Natural killer cell treated with Interleukin-12 subunit alpha and Interleukin-12 subunit beta and Interleukin-15 and Interleukin-18, amount 100 ng/mL, for 72 hours (primary cell): Measurements from ENCODE around the gene ANKRD60. TPM values are rescaled to one million over a fixed set of nuclear protein-coding genes. Genes with fewer than 3 reads are reported as not detected.
A peak's percentile ranks its signal among the peaks of the same experiment; 100 is the strongest.

Source experiments
- ATAC-seq, 2 donors: fragments of 150-1000 bp; cut with Tn5 transposase in 1 of 2; sonication (Bioruptor Pico), chemical (Tn5 transposase) in 1 of 2; 2 replicates each; pipeline ENCODE4 v1.10.0; 2021
- DNase-seq: peaks from one replicate; pipeline ENCODE4 v3.0.0; 2022; ENCODE audit warnings: low spot score
- H3K27ac Mint-ChIP-seq, 2 donors: 1 replicate in 1 of 2; 2 replicates in 1 of 2; pipeline ENCODE4 v1.8.0; 2022; ENCODE audit warnings: mixed read lengths in 2 of 2, mild to moderate bottlenecking in 1 of 2, moderate library complexity in 1 of 2
- H3K27me3 Mint-ChIP-seq, 2 donors: 1 replicate in 1 of 2; 2 replicates in 1 of 2; pipeline ENCODE4 v1.8.0; 2022; ENCODE audit warnings: mixed read lengths in 2 of 2
- H3K36me3 Mint-ChIP-seq: one replicate; pipeline ENCODE4 v1.8.0; 2022; ENCODE audit warnings: mixed read lengths
- H3K4me1 Mint-ChIP-seq, 2 donors: 1 replicate in 1 of 2; 2 replicates in 1 of 2; pipeline ENCODE4 v1.8.0; 2022; ENCODE audit warnings: low read depth in 2 of 2, mixed read lengths in 2 of 2, mild to moderate bottlenecking in 1 of 2
- H3K4me3 Mint-ChIP-seq: one replicate; pipeline ENCODE4 v1.8.0; 2022; ENCODE audit warnings: mixed read lengths
- H3K9me3 Mint-ChIP-seq: 2 replicates; pipeline ENCODE4 v1.8.0; 2022; ENCODE audit warnings: mixed read lengths
- total RNA-seq, 2 donors: library from RNA; stranded (reverse); gene quantifications; one replicate each; pipeline ENCODE4 v1.2.3, GENCODE V29; 2022

ANKRD60 gene, protein sequence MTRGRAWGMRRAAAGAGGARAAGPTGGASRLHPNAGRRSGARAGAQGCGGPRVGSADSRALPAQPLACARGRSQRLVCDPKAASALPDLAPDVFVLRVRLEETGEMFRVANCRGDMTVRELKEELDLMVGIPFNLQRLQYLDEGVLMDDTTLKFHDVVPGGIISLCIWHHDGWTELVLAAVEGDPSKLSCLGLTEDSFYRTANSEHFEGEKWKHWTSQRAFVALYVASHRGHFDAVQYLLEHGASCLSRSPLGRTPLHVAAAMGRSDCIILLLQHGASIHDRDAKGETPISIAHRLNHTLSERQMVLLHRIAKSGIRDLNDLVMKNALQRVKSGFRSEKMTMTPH
- not detected for total RNA-seq

DNA sequence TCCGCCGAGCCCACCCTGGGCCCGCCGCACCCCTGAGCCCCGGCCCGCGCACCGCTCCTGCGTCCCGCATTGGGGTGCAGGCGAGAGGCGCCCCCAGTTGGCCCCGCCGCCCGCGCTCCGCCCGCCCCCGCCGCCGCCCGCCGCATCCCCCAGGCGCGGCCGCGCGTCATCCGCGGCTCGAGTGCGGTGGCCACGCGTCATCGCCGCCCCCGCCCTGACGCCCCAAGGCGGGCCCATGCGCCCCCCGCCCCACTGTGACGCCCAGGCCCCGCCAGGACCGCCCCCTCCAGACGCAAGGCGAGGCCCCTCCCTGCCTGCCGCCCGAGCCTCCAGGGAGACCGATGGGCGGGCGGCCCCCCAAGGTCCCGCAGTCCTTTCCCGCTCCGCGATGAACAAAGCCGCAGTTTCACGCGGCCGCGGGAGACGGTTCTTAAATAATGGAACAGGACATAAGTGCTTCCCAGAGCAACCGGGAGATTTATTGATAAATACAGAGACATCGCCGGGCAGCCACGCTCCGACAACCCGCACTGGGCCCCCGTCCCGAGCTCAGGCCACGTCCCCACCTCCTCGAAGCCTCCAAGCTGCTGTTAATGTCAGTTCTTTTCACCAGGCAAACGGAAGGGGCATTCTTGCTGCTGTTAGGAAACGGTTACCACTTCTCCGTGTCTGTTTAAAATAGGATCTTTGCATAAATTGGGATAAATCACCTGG, at the start of gene ANKRD60:
TSS of gene ANKRD60 (minus strand) at position 170 of the 714 bp plus-strand sequence. CDS start at position 170, 0 bp downstream.
- Mint-ChIP-seq H3K4me3 (peak within 1 kb of the TSS; percentile 49), H3K36me3 (peaks cover 14% of the 10 kb centered on the region), H3K4me1 (peaks cover 6 to 7% of the 10 kb centered on the region in 2 donors), H3K27ac (no peak within 1 kb of the TSS), H3K27me3 (peaks cover 41 to 52% of the 10 kb centered on the region in 2 donors), H3K9me3 (no peaks in the 10 kb centered on the region)
- ATAC-seq (peak; percentile 62 to 78), DNase-seq (no peak)

DNA sequence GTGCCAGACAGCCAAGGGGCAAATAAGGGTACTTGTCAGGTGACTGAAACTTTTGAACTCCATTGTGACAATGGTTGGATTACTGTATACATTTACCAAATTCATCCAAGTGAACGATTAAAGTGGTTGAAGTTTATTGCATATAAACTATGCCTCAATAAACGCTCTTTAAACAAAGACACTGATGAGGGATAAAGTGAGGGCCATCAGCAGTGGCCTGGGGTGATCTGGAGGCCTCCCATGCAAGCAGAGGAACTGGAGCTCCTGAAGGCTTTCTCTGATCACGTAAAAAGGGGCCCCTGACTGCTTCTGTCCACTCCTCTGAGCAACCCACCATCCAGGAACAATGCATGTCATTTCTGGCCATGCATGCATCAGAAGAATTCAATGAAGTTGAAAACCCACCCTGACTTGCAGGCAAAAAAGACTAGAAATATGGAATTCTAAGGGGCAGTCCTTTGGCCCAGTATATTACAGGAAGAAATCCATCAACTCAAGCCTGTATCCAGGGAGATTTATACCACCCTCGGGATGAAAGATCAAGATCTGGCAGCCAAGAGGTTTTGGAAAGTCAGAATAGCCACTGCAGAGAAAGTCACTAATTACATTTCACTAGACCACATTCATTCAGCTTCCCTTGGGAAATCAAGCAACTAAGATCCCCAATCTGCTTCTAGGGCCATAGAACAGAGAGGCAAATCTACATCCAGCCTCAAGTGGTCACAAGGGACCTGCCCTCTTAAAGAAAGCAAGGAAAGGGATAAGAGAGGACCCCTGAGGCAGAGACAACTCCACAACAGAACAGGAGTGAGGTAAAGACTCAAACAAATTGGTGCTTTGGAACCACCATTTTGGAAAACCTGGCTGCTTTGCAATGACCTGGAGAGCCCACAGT, 49.4 kb upstream of the ANKRD60 start:
- ATAC-seq (no peak), DNase-seq (no peak)
- H3K9me3 Mint-ChIP-seq = no peaks in the 10 kb centered on the region
- no peaks in the 10 kb centered on the region for H3K27me3 Mint-ChIP-seq
- H3K4me1 Mint-ChIP-seq = peaks cover 0 to 7% of the 10 kb centered on the region in 2 donors
- H3K36me3 Mint-ChIP-seq = peaks cover 9% of the 10 kb centered on the region
- no peak overlapping the region for H3K27ac Mint-ChIP-seq
- no peak overlapping the region for H3K4me3 Mint-ChIP-seq

DNA sequence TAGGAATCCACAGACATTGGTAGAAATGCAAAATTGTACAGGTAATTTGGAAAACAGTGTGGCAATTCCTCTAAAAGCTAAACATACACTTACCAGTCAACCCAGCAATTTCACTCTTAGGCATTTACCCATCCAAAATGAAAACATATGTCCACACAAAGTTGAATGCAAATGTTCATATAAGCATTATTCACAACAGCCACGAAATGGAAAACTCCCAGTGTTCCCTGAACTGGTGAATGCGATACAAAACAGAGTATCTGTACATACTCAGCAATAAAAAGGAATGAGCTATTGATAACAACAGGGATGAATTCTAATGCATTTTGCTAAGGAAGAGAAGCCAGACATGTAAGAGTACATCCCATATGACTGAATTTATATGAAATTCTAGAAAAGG, 48.7 kb upstream of the ANKRD60 start:
- Mint-ChIP-seq H3K9me3 (no peaks in the 10 kb centered on the region), H3K27ac (no peak overlapping the region), H3K36me3 (peaks cover 9% of the 10 kb centered on the region), H3K4me3 (no peak overlapping the region), H3K27me3 (no peaks in the 10 kb centered on the region), H3K4me1 (peaks cover 1 to 7% of the 10 kb centered on the region in 2 donors)
- DNase-seq (no peak), ATAC-seq (no peak)

DNA sequence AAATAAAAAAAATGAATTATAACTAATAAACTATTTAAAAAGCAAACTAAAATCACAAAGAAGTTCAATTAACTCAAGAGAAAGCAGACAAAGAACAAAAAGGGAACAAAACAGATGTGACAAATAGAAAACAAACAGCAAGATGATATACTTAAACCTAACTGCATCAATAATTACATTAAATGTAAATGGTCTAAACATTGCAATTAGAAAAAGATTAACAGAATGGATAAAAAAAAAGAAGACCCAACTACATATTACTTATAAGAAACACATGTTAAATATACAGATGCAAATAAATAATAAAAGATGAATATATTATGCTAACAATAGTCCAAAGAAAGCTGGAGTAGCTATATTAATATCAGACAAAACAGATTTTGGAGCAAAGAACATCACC, 45.9 kb upstream of the ANKRD60 start:
- no peak overlapping the region for H3K4me3 Mint-ChIP-seq
- ATAC-seq (no peak), DNase-seq (no peak)
- H3K4me1 Mint-ChIP-seq = peaks cover 4 to 7% of the 10 kb centered on the region in 2 donors
- no peaks in the 10 kb centered on the region for H3K9me3 Mint-ChIP-seq
- H3K27me3 Mint-ChIP-seq = no peaks in the 10 kb centered on the region
- peaks cover 9% of the 10 kb centered on the region for H3K36me3 Mint-ChIP-seq
- H3K27ac Mint-ChIP-seq = no peak overlapping the region

DNA sequence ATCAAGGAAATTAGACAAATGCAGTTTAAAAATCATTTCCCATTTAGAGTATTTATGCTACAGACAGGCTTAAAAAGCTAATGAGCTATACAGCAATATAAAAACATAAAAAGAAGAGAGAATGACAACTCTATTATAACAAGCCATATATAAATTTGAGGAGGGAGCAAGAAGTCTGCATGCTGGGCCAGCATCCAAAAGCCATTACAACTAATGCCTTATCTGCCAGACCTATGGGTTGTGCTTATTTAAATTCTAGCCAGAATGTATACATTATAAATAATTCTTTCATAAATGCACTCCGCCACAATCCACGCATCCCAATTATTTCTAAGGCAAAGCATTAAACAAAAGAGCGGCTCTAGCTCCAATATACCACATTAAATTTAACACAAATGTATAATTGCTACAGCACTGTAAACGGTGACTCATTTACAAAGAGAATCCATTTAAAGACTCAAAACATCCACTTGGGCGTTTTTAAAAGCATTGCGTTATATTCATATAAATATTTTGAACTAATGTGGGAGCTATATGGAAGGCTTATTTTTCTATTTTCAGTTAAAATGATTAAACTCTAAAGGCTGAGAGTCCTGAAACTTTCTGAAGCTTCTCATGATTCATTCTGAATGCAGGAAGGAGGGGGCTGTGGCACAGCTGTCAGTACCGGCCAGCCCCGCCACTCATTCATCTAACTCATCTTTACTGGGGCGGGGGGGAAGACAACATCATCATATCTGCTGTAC, 43.3 kb upstream of the ANKRD60 start:
- DNase-seq (no peak), ATAC-seq (peak in 1 of 2 donors; percentile 61)
- H3K27ac Mint-ChIP-seq = no peak overlapping the region
- peaks cover 16 to 19% of the 10 kb centered on the region in 2 donors for H3K4me1 Mint-ChIP-seq
- H3K27me3 Mint-ChIP-seq = no peaks in the 10 kb centered on the region
- H3K36me3 Mint-ChIP-seq = peaks cover 9% of the 10 kb centered on the region
- H3K9me3 Mint-ChIP-seq = no peaks in the 10 kb centered on the region
- H3K4me3 Mint-ChIP-seq = no peak overlapping the region

DNA sequence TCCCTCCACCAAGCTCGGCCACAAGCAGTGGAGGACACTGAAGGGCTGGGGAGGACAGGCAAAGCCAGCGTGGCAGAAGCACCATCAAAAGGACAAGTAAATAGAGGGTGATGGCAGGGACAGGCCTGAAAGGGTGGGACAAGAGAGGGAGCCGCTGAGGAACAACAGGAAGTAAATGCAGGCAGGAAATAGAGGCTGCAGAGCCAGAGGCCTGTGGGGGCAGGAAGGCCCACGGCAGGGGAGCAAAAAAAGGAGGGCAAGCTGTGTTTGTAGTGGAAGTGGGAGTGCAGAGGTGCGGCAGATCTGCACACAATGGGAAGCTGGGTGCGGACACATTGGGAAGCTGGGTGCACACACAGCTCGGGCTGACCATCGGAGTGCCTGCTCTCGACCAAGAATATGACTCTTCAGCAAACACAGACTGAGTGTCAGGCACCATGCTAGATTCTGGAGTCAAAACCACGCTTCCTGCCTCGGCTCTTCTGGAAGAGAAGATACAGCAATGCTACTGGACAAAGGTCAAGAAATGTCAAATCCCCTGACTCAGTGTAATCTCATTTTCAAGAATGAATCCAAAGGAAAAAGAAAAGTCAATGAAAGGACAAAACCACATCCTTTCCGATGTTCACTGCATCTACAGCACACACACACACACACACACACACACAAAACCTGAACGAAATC, 40.6 kb upstream of the ANKRD60 start:
- Mint-ChIP-seq H3K9me3 (no peaks in the 10 kb centered on the region), H3K27me3 (no peaks in the 10 kb centered on the region), H3K27ac (peak overlapping the region in 1 of 2 donors; percentile 23), H3K4me3 (no peak overlapping the region), H3K4me1 (peaks cover 18 to 19% of the 10 kb centered on the region in 2 donors), H3K36me3 (peaks cover 9% of the 10 kb centered on the region)
- no peak for DNase-seq
- ATAC-seq = no peak

DNA sequence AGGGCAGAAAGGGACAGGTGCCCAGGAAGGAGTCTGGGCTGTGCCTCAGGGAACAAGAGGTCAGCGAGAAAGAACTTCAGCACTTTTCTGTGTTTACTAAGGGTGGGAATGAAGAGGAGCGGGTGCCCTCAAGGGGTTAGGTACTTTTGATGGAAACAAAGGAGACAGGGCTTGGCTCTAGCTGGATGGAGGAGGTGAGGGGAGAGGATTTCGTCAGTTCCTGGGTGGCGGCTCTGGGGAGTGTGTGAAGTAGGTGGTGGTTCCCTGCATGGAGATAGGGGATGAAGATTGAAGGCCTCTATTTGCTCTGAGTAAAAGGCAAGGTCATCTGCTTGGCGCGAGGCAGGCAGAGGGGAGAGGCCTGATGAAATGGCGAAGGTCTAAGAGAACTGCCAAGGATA, 40.0 kb upstream of the ANKRD60 start:
- peaks cover 18 to 19% of the 10 kb centered on the region in 2 donors for H3K4me1 Mint-ChIP-seq
- no peaks in the 10 kb centered on the region for H3K27me3 Mint-ChIP-seq
- no peak for ATAC-seq
- H3K9me3 Mint-ChIP-seq = no peaks in the 10 kb centered on the region
- H3K27ac Mint-ChIP-seq = peak overlapping the region in 1 of 2 donors; percentile 23
- DNase-seq = no peak
- H3K4me3 Mint-ChIP-seq = no peak overlapping the region
- peaks cover 5% of the 10 kb centered on the region for H3K36me3 Mint-ChIP-seq

DNA sequence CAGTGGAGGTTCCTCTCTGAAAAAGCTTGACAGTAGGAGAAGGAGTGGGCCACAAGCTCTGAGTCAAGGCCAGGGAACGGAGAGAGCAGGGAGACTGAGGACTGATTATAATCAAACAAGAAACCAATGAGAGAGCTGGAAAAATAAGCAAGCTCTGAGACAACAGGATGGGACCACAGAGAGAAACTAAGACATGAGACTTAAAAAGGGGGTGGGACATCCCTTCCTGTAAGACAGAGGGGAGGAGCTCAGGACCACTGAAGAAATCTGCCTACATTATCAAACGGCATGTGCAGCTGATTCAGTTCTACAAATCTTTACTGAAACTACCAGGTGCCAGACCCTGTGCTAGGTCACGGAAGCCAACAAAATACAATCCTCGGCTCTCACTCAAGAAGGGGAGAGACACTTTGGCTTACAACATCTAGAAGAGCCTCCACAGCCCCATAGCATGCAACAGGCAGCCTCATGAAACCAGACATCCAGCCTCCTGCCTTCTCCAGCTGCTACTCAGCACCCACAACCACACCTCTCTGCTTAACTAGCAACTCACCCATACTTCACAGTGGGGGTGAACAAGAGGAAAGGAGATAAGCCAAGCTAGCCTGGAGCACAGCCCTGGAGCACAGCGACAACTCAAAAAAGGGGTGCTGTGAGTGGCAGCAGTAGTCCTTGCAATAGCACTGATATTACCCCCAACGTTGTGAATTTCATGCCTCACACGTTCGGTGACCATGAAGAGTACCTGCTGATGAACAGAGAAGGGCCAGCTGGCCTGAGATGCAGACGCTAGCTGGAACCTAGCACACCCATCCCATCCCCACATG, 39.1 kb upstream of the ANKRD60 start:
- no peaks in the 10 kb centered on the region for H3K27me3 Mint-ChIP-seq
- H3K27ac Mint-ChIP-seq = no peak overlapping the region
- H3K9me3 Mint-ChIP-seq = no peaks in the 10 kb centered on the region
- DNase-seq (no peak), ATAC-seq (no peak)
- no peaks in the 10 kb centered on the region for H3K36me3 Mint-ChIP-seq
- H3K4me1 Mint-ChIP-seq = peaks cover 18 to 19% of the 10 kb centered on the region in 2 donors
- no peak overlapping the region for H3K4me3 Mint-ChIP-seq

DNA sequence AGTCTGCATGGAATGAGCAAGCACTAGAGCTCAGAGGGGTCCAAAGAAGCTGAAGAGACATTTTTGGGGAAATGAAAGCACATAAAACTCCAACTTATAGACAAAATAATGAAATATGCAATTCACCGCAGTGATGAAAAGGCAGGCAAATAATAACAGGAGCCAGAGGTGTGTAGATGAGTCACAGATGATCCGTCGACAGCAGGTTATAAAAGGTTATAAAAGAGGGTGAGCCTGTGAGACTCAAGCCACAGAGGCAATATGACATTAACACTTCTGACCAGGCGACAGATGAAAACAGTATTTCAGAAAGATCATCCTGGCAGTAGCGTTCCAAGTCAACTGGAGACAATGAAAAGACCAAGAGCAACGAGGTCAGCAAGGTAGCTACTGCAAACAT, 35.8 kb upstream of the ANKRD60 start:
- Mint-ChIP-seq H3K4me3 (no peak overlapping the region), H3K27ac (no peak overlapping the region), H3K4me1 (peaks cover 13 to 19% of the 10 kb centered on the region in 2 donors), H3K36me3 (peaks cover 4% of the 10 kb centered on the region), H3K27me3 (no peaks in the 10 kb centered on the region), H3K9me3 (no peaks in the 10 kb centered on the region)
- ATAC-seq (no peak), DNase-seq (no peak)

DNA sequence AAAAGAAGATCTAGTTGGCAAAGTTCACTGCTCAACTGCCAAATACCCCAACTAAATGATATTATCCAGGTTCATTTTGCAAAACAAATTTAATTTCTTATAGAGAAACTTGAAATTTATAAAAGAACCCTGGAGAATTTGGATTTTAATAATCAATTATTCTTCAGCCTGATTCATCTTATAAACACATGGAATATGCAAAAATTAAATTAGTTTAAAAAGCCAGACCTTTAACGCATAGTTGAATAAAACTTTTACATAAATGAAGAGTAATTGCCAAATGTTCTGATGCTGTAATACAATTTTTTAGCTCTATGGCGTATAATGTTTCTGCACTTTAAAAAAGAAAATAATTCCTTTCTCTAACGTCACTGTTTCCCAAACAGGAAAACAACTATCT, 33.2 kb upstream of the ANKRD60 start:
- Mint-ChIP-seq H3K4me1 (peaks cover 10 to 11% of the 10 kb centered on the region in 2 donors), H3K9me3 (no peaks in the 10 kb centered on the region), H3K27ac (no peak overlapping the region), H3K27me3 (no peaks in the 10 kb centered on the region), H3K4me3 (no peak overlapping the region), H3K36me3 (peaks cover 4% of the 10 kb centered on the region)
- DNase-seq = no peak
- ATAC-seq = no peak

DNA sequence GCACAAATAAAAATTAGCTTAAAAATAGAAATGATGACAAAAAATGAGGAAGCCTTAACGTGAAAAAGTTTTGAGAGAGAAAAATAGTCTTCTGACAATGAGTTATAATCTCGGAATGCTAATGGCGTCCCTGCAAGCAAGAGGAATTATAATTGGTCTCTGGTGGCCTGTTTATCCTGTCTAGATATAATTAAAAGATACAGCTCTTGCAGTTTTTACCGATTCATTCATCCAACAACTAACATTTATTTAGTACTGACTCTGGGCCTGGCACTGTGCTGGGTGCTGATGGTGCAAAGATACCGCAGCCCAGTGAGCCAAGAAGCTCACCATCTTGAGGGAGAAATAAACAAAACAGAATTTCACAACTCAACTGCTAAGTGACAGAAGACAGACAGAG, 31.6 kb upstream of the ANKRD60 start:
- ATAC-seq (no peak), DNase-seq (no peak)
- no peaks in the 10 kb centered on the region for H3K27me3 Mint-ChIP-seq
- H3K27ac Mint-ChIP-seq = no peak overlapping the region
- peaks cover 9 to 10% of the 10 kb centered on the region in 2 donors for H3K4me1 Mint-ChIP-seq
- H3K9me3 Mint-ChIP-seq = no peaks in the 10 kb centered on the region
- no peak overlapping the region for H3K4me3 Mint-ChIP-seq
- peaks cover 4% of the 10 kb centered on the region for H3K36me3 Mint-ChIP-seq

DNA sequence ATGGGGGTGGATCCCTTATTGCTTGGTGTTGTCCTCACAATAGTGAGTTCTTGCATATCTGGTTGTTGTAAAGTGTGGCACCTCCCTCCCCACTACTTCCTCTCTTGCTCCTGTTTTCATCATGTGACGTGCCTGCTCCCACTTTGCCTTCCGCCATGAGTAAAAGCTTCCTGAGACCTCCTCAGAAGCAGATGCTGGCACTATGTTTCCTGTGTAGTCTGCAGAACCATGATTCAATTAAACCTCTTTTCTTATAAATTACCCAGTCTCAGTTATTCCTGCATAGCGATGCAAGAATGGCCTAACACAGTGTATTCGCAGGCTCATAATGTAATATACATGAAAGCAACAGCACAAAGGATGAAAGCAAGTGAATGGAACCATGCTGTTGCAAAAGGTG, 28.4 kb upstream of the ANKRD60 start:
- Mint-ChIP-seq H3K27me3 (no peaks in the 10 kb centered on the region), H3K27ac (peak overlapping the region in 1 of 2 donors; percentile 24), H3K4me1 (peaks cover 9 to 10% of the 10 kb centered on the region in 2 donors), H3K36me3 (peaks cover 4% of the 10 kb centered on the region), H3K9me3 (no peaks in the 10 kb centered on the region), H3K4me3 (no peak overlapping the region)
- DNase-seq (no peak), ATAC-seq (no peak)
